Uterine smooth muscle cell (primary cell): ENCODE results near the gene PIGW. TPM values are rescaled to one million over a fixed set of nuclear protein-coding genes. Genes with fewer than 3 reads are reported as not detected.

Experiments
- total RNA-seq: library from RNA; depleted of rRNA; stranded (reverse); fragments of >200 nt; gene quantifications from 2 replicates; pipeline ENCODE4 v1.2.3, GENCODE V29; 2014

The PIGW gene
- 4.6 and 14.1 TPM in 2 replicates for total RNA-seq

GRCh38 chr17:36534840-36535668 lies at the start of gene PIGW, which contains the start of gene MYO19:
Gene PIGW (plus strand): TSS chr17:36534987. CDS start chr17:36537102, 2,115 bp downstream.
Gene MYO19 (minus strand): TSS chr17:36534868. CDS start chr17:36532538, 2,330 bp downstream.

GRCh38 chr17:36486204-36487194 lies 48.3 kb upstream of the PIGW start, which contains the start of gene ZNHIT3:
Gene ZNHIT3 (plus strand): TSS chr17:36486681. CDS start chr17:36486700, 19 bp downstream.

GRCh38 chr17:36544307-36545076 lies 9.7 kb downstream of the PIGW start, which contains the start of gene GGNBP2:
Gene GGNBP2 (plus strand): TSS chr17:36544919. CDS start chr17:36545725, 806 bp downstream.

Other genes with a start within 250 kb of the PIGW start
- not detected in 2 replicates for gene TBC1D3G, start 211.1 kb upstream of the PIGW start, total RNA-seq
- not detected in 2 replicates for gene TBC1D3H, start 146.6 kb upstream of the PIGW start, total RNA-seq
- gene ZNHIT3, start 48.3 kb upstream of the PIGW start, total RNA-seq, result 22.2 and 23.5 TPM in 2 replicates
- 52.2 and 82.6 TPM in 2 replicates for gene MYO19, start 119 bp upstream of the PIGW start, total RNA-seq
- gene GGNBP2, start 9.9 kb downstream of the PIGW start, total RNA-seq, result 82.5 and 85.2 TPM in 2 replicates
- 10.1 and 10.5 TPM in 2 replicates for gene DHRS11, start 56.9 kb downstream of the PIGW start, total RNA-seq
- gene MRM1, start 66.6 kb downstream of the PIGW start, total RNA-seq, result 6.5 and 8.0 TPM in 2 replicates